Activated CD8-positive, alpha-beta memory T cell treated with anti-CD3 and anti-CD28 coated beads for 1 hour (primary cell): ENCODE results near the gene THNSL1.
"Not testable (repeated sequence)": the region's sequence is repeated elsewhere in the genome, so short reads cannot be mapped to it uniquely, and the experiment has no call there.

Source experiments
- DNase-seq, 2 donors: peaks; one replicate each; pipeline ENCODE4 v3.0.0-alpha.2; 2020; ENCODE audit warnings: low read depth in 1 of 2; ENCODE audit errors: extremely low read depth in 1 of 2

Gene THNSL1

DNA sequence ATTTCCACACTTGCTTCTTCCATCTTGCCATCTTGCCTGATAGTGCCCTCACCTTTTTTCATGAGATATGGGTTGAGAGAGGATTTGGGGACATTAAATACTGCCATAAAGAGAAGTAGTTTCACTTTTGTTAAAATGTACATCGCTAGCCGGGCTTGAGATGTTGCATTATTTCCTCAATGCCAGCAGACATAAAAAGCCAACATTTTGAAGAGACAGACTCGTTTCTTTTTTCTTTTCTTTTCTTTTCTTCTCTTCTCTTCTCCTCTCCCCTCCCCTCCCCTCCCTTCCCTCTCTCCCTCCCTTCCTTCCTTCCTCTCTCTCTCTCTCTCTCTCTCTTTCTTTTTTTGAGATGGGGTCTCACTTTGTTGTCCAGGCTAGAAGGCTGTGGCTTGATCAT is 18.4 kb upstream of the THNSL1 start:
- DNase-seq = no peak

DNA sequence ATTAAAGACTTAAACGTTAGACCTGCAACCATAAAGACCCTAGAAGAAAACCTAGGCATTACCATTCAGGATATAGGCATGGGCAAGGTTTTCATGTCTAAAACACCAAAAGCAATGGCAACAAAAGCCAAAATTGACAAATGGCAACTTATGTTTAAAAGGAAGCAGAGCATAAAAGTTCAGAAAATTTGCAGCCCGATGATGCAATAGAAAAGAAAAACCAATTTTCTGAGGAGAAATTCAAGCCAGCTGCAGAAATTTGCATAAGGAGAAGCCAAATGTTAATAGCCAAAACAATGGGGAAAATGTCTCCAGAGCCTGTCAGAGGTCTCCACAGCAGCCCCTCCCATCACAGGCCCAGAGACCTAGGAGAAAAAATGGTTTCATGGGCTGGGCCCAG is 4.8 kb upstream of the THNSL1 start:
- DNase-seq = not testable (repeated sequence)

DNA sequence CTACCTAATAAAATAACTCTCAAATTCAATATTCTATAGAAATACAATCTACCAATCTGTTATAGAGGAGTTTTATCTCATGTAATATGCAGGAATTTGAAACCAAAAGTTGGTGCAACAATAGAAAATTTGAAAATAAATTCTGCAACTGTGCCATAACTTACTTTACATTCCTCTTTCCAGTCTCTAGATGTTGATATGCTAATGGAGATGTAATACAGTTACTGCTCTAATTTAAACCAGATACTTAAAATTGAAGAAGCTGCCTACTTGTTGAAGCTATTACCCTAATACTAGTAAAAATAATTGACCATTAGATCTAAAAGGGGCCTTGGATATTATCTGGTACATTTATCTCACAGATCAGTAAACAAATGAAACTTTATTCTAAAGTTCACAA is 1.8 kb upstream of the THNSL1 start:
- DNase-seq = no peak

DNA sequence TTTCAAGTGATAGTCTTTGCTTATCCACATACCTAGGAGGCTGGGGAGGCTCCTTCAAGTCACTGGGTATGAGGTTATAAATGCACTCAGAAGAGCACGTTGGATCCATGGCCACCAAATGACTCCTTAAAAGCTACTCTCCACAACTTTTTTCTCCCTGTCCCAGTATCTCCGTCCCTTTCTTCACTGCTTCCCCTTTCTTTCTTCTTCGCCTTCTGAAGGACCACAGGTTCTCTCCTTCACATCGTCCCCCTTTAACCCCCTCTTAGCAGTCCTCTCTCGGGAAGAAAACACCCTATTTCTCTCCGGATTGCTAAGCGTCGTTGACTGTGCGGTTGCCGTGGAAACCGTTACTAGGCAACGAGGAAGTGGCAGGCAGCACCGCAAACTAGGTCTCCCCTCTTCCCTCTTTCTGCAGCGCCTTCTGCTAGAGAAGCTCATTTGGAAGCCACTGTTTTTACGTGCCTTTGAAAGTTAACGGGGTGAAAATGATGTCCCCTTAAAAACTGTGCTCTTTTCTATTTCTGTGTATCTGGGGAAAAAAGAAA is 510 bp upstream of the THNSL1 start, which contains the start of gene ENKUR:
TSS of gene ENKUR (minus strand) at position 331 of the 548 bp plus-strand sequence. CDS start at position 109, 222 bp downstream.
- DNase-seq = peak; percentile 91 to 95

DNA sequence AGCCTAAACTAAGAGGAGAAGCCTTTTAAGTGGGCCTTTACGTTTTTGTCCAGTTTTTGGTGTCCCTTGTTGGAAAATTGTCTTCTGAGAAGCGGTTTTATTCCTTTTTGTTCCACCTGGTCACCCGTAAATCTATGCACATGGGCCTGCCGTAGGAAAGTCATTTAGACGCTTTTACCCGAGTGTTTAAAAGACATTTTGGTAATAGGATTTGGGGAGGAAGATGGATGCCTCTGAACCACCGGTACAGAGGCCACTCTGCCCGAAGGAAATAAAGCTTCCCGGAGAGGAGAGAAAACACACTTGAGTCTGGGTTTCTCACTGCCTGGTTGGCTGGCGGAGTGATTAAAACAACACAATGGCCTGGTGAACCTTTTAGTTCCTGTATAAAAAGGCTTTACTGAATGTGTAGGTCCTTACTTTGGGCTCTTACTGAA is 760 bp downstream of the THNSL1 start:
- no peak for DNase-seq

DNA sequence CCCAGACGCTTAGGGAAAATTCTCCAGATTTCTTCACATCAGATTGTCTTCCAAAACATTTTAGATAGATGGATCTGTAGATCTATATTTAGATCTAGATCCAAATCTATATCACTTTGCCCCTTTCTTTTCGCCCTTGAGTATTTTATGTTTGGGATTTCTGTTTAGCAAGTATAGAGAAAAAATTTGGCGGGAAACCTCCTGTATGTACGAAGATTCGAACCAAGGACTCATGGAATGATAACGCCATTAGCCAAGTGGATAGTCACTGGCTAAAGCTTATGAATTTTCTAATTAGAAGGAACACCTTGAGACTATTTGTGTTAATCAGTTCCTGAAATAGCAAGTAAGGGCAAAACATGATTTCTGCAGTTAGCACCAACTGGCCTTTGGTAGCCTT is 1.2 kb downstream of the THNSL1 start:
- DNase-seq = no peak

DNA sequence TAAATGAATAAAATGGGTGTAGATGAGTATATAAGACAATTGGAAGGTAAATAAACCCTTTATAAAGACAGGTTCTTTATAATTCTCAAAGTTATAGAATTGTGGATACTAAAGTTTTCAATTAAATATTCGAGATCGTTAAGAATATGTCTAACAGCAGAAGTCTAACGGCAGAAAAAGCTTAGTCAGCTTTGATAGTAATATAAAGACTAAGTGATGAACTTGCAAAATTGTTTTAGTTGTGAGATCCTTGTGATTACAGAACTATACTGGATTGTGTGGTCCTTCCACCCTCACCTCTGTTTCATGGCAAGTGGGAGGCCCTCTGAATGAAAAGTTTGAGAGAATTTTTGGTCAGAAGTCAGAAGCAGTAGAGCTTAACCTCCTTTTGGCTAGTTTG is 2.3 kb downstream of the THNSL1 start:
- no peak for DNase-seq

DNA sequence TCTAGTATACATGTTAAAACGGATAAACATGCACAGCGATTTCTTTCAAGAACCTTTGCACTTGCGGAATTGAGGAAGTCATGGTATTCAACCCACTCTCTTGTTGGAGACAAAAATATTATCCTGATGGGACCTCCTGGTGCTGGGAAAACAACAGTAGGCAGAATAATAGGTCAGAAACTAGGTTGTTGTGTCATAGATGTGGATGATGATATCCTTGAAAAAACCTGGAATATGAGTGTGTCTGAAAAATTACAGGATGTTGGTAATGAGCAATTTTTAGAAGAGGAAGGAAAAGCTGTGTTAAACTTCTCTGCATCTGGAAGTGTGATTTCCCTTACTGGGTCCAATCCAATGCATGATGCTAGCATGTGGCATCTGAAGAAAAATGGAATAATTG is 6.9 kb downstream of the THNSL1 start:
- no peak for DNase-seq

DNA sequence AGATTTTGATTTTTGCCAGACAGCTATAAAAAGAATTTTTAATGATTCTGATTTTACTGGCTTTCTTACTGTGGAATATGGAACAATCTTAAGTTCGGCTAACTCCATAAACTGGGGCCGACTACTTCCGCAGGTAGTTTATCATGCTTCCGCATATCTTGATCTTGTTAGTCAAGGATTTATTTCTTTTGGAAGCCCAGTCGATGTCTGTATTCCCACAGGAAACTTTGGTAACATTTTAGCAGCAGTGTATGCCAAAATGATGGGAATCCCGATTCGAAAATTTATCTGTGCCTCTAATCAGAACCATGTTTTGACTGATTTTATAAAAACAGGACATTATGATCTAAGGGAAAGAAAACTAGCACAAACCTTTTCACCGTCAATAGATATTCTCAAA is 8.1 kb downstream of the THNSL1 start:
- no peak for DNase-seq

DNA sequence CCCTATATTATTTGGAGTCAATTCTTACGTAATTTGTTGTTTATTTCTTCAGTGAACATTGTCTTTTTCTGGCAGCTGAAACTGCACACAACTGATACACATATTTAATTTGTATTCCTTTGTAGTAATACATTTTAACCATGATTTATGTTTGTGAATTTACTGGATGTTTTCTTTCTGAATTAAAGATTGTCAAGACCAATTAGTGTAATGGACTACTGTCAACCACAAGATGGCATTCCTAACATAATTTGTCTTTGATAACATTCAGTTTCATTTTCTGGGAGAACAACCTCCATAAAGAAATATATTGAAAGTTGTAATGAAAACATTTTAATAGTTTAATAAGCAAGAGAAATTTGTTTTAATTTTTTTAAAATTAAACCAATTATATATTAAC is 10.1 kb downstream of the THNSL1 start:
- no peak for DNase-seq

DNA sequence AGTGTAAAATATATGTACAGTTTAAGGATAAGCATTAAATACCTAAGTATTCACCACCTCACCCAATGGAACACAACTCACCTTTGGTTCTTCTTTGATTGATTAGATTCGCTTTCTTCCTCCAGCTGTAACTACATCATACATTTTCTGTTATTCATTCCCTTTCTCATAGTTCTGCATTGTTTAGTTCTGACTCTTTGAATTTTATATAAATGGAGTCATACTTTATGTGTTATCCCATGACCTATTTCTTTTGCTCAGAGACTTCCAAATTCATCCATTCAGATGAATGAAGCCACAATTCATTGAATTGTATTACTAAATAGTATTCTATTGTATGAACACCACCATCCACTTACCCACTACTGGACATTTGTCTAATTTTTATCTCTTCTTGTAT is 12.3 kb downstream of the THNSL1 start:
- no peak for DNase-seq

DNA sequence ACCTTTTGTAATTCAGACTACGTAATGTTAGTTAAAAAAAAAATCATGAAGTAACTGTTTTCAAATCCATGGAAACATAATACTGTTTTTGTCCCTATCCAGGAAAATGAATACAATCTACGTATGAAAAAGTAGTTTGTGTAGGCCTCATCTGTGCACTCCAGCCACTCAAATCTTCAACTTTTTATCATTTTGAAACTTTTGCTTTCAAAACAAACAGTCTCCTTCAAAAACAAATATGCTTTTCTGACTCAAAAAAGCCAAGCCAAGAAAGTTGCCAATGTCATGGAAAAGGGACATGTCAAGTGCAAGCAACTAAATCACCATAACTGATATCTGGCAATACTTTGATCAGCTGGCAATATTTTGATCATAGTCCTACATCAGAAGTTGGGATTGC is 13.1 kb downstream of the THNSL1 start:
- DNase-seq = no peak

DNA sequence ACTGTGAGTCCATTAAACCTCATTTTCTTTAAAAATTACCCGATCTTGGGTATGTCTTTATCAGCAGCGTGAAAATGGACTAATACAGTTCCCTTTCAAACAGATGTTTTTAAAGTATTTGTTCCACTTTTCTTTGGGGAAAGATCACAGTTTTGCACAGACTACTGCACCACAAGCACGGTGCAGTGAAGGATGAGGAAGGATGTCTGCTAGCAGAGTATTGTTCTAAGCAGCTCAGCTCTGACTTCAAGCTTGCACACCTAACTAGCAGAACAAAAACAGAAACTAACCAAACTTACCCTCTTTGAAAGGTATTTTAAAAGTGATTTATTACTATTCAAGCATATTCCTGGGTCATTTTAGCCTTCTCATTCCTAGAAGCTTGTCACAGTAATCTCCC is 20.0 kb downstream of the THNSL1 start:
- DNase-seq = no peak

DNA sequence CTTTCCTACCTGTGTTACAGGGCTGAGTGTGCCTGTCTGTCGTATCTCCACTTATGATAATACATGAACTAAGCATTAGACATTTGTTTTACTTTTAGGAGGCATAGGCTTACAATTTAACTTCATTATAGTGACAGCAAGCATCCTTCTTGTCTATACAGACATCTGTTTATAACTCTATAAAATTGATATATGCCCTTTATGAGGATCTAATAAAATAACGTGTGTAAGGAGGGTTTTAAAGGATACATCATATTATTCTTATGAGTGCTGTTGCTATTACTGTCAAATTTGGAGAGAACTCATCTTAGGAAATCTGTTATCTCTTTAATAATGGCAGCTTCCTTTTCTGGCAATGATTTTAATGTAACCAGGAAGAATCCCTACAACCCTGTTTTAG is 21.9 kb downstream of the THNSL1 start:
- DNase-seq = no peak

DNA sequence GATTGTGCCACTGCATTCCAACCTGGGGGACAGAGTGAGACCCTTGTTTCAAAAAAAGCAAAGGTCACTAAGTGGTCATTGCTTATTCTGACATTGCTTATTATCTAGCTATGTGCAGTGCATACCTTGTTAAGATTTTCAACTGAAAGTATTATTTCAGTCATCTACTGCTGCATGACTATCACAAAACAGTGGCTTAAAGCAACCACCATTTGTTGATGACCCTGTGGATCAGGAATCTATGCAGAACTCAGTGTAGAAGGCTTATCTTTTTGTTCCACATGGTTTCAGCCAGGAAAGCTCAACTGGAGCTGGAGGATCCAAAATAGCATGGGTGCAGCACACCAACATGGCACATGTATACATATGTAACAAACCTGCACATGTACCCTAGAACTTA is 23.1 kb downstream of the THNSL1 start:
- DNase-seq = no peak

DNA sequence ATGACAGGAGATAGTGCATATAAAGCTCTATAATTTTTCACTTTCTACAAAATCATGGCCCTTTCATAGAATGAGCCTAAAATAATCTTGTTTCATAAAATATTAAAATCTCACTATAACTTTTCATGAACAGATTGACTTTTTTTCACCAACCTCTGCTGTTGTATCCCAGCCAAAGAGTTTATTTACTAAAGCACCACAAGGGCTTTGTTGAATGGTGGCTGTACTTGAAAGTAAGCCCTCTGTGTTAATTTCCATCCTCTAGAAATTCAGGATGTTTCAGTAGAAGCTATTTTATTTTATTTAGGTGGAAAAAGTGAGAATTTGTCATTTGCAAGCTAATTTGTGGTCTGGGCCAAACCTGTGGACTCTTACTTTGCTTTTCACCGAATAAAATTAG is 30.2 kb downstream of the THNSL1 start:
- DNase-seq = no peak

DNA sequence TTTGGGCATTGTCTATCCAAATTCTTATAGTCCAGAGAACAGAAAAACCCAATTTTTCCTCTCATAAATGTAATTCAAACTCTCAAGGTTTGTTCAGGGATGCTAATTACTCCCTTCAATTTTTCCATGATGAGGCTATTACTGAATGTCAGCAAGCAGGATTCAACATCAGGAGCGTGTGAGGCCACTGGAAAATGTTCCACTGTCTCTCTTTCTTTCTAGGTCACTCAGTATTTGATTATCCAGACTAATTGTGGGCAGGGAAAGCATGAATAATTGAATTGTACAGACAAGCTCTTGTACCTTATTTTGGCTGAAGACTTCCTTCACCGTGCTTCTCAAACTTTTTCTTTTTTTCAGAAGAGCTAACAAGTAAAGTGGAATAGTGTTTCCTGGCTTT is 30.7 kb downstream of the THNSL1 start:
- no peak for DNase-seq

DNA sequence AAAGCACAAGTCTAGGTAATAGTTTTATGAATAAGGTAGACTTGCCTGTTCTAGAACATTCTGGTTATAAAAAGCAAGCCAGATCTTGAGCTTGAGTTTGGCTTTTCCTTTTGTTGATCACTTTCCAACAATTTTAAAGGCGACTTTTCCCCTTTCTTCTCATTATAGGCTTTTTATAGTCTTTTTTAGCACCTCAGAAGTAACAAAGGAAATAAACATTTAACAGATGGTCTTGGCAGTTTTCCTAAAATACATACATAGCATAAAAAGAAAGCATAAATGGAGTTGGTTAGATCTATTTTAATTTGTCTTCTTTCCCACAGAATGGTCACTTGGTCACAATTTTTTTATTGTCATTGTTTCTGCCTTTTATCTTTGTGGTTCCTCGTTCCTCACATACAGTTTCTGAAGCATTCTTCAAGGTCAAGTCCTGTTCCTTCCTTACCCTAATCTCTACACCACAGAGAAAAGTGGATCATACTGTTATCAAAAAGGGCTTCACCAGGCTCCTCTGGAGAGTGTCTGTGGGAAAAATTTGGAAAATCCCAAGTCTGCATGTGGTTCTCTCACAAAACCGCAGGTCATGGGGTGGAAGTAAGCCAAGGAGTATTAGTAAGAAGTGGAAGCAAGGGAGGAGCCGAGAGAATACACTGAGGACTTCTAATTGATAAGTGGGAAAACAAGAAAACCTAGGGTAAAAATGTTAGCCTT is 31.3 kb downstream of the THNSL1 start:
- no peak for DNase-seq

DNA sequence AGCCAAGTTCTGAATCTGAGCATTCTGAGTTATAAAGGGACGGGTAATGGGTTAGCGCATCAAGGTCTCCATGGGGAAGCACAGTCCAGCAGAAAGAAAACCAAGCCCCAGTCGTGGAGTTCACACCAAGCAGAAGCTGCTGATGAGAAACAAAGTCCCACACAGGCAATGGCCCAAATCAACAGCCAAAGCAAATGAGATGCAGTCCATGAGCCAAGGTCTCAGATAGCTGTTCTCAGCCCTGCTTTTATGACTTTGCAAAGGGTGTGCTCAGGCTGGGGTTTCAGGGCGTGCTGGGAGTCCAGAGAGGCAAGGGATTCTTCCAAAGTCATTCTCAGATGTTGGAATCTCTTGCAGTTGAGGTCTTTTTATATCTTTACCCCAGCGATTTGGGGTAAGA is 32.0 kb downstream of the THNSL1 start:
- no peak for DNase-seq

DNA sequence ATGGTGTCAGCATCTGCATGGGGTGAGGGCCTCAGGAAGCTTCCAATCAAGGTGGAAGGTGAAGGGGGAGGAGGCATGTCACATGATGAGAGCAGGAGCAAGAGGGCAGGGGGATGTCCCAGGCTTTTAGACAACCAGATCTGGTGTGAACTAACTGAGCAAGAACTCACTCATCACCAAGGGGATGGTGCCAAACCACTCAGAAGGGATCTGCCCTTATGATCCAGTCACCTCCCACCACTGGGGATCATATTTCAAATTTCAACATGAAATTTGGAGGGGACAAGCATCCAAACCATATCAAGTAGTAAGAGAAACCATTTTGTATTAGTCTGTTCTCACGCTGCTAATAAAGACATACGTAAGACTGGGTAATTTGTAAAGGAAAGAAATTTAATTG is 33.6 kb downstream of the THNSL1 start:
- no peak for DNase-seq

DNA sequence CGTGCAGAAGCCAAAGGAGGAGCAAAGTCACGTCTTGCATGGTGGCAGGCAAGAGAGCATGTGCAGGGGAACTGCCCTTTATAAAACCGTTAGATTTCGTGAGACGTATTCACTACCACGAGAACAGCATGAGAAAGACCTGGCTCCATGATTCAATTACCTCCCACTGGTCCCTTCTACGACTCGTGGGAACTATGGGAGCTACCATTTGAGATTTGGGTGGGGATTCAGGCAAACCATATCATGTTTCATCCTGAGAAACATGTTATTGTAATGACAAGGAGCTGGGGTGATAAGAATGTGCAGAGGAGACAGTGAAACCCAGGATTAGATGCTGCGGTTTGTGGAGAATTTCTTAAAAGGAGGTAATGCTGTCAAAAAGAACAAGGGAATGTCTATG is 34.0 kb downstream of the THNSL1 start:
- DNase-seq = no peak

DNA sequence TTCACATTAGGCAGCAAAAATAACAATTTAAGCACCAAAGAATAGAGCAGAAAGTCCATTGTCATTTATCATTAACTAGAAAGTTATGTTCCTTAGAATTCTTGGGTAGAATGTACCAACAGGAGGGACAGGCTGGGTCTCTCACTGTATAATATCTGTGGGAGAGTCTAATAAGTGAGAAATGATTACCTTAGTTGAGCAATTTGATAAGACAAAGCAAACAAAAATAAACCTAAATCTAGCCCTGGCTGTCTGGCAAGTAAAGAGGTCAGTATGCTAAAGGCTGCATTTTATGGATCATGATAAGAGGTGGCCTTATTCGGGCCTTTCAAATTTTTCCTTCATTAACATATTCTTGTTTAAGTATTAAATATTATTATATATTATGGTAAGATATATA is 35.6 kb downstream of the THNSL1 start:
- DNase-seq = no peak

DNA sequence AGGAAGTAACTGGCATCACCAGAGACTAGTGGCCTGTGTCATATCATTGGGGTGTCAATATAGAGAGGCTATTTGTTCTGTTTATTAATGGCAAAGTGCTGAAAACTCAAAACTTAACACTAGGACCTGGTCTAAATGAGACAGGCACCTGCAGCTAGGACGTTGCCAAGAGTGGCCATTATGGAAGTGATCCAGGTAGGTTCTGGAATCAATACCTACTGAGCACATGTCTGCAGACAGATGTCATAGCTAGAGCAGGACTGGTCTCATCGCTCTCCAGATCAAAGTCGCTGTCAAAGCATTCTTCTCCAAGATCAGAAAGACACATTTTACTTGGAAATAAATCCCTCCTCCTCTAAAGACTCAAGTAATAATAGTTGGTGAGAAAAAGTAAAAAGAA is 40.3 kb downstream of the THNSL1 start:
- no peak for DNase-seq
